ENCODE results near the gene PPP2R5C. TPM values are rescaled to one million over a fixed set of nuclear protein-coding genes. Genes with fewer than 3 reads are reported as not detected.

Gene PPP2R5C
- total RNA-seq, 2 experiments from 2014 or later, result 232 to 281 TPM

GRCh38 chr14:101808020-101808641, 46.6 kb downstream of the PPP2R5C start:
- no peak overlapping the region for H3K4me3 Mint-ChIP-seq
- ChIA-PET POLR2A (interaction anchor here (8.3 kb wide), 1 partner anchor 17 kb away, joined by 182 read pairs; no protein-coding TSS in a partner anchor), CTCF (interaction anchor here (0.7 to 4.0 kb wide), 7 partner anchors 9 to 511 kb away, joined by 3 to 21 read pairs (median 4); partner anchors contain the start of gene ZNF839)
- intact Hi-C loops (cut with DNase I, micrococcal nuclease), result no loop called here
- H3K36me3 Mint-ChIP-seq (ENCODE audit: low read depth), result peaks cover 21% of the 10 kb centered on the region
- ATAC-seq (no peak), DNase-seq (no peak)
- H3K27me3 Mint-ChIP-seq, result no peaks in the 10 kb centered on the region
- no peaks in the 10 kb centered on the region for H3K9me3 Mint-ChIP-seq (ENCODE audit: low read depth)
- peak overlapping the region; percentile 37 for H3K27ac Mint-ChIP-seq
- H3K4me1 Mint-ChIP-seq, result peaks cover 31% of the 10 kb centered on the region

GRCh38 chr14:101808894-101809670, 47.6 kb downstream of the PPP2R5C start:
- Mint-ChIP-seq H3K9me3 (ENCODE audit: low read depth) (no peaks in the 10 kb centered on the region), H3K4me1 (peaks cover 41% of the 10 kb centered on the region), H3K27ac (peak overlapping the region; percentile 99), H3K4me3 (peak overlapping the region; percentile 97), H3K36me3 (ENCODE audit: low read depth) (peaks cover 25% of the 10 kb centered on the region), H3K27me3 (no peaks in the 10 kb centered on the region)
- POLR2A ChIA-PET, result interaction anchor here (0.6 to 8.3 kb wide), 21 partner anchors 10 to 1293 kb away, joined by 3 to 182 read pairs (median 5); no protein-coding TSS in a partner anchor
- ATAC-seq, result no peak
- DNase-seq, result no peak
- intact Hi-C loops (cut with DNase I, micrococcal nuclease), result loop anchor here in 1 of 2 experiments (1.0 kb wide), 1 partner anchor 139 kb away; no protein-coding TSS in a partner anchor
- CTCF ChIA-PET, result interaction anchor here (0.6 to 7.8 kb wide), 18 partner anchors 10 to 510 kb away, joined by 3 to 64 read pairs (median 4); partner anchors contain the start of gene ZNF839

- peaks cover 49% of the 10 kb centered on the region for H3K4me1 Mint-ChIP-seq
Observed at GRCh38 chr14:101809671-101810514, 48.4 kb downstream of the PPP2R5C start.

GRCh38 chr14:101810897-101811621, 49.5 kb downstream of the PPP2R5C start:
- CTCF ChIA-PET, result interaction anchor here (0.6 to 7.8 kb wide), 7 partner anchors 8 to 1596 kb away, joined by 3 to 64 read pairs (median 3); no protein-coding TSS in a partner anchor

More at GRCh38 chr14:101809671-101810514, 48.4 kb downstream of the PPP2R5C start:
- peak; percentile 86 for ATAC-seq
- intact Hi-C loops (cut with DNase I, micrococcal nuclease), result loop anchor here (1.0 to 5.0 kb wide), 9 partner anchors 9 to 997 kb away; no protein-coding TSS in a partner anchor
- DNase-seq, result peak; percentile 90
- ChIA-PET POLR2A (interaction anchor here (0.6 to 8.3 kb wide), 21 partner anchors 10 to 1294 kb away, joined by 3 to 182 read pairs (median 5); no protein-coding TSS in a partner anchor), CTCF (interaction anchor here (0.7 to 7.8 kb wide), 18 partner anchors 9 to 509 kb away, joined by 3 to 64 read pairs (median 4); partner anchors contain the start of gene ZNF839)
- Mint-ChIP-seq H3K27me3 (no peaks in the 10 kb centered on the region), H3K9me3 (ENCODE audit: low read depth) (no peaks in the 10 kb centered on the region), H3K27ac (peak overlapping the region; percentile 99), H3K4me3 (peak overlapping the region; percentile 97), H3K36me3 (ENCODE audit: low read depth) (peaks cover 33% of the 10 kb centered on the region)

GRCh38 chr14:101812071-101812470, 50.6 kb downstream of the PPP2R5C start:
- Mint-ChIP-seq H3K9me3 (ENCODE audit: low read depth) (no peaks in the 10 kb centered on the region), H3K27me3 (no peaks in the 10 kb centered on the region), H3K27ac (peak overlapping the region; percentile 93), H3K36me3 (ENCODE audit: low read depth) (peaks cover 46% of the 10 kb centered on the region), H3K4me3 (peak overlapping the region; percentile 97), H3K4me1 (peaks cover 68% of the 10 kb centered on the region)
- intact Hi-C loops (cut with DNase I, micrococcal nuclease), result loop anchor here (5.0 kb wide), 2 partner anchors 135 to 995 kb away; no protein-coding TSS in a partner anchor
- ChIA-PET POLR2A (interaction anchor here (1.0 to 8.3 kb wide), 3 partner anchors 10 to 34 kb away, joined by 4 to 182 read pairs (median 11); no protein-coding TSS in a partner anchor), CTCF (interaction anchor here (0.7 to 7.8 kb wide), 6 partner anchors 13 to 105 kb away, joined by 3 to 64 read pairs (median 4); no protein-coding TSS in a partner anchor)
- peak; percentile 39 for DNase-seq
- ATAC-seq, result no peak

More at GRCh38 chr14:101810897-101811621, 49.5 kb downstream of the PPP2R5C start:
- peak overlapping the region; percentile 99 for H3K27ac Mint-ChIP-seq
- H3K36me3 Mint-ChIP-seq (ENCODE audit: low read depth), result peaks cover 41% of the 10 kb centered on the region
- no peak for ATAC-seq
- intact Hi-C loops (cut with DNase I, micrococcal nuclease), result loop anchor here (1.0 to 5.0 kb wide), 8 partner anchors 8 to 996 kb away; no protein-coding TSS in a partner anchor
- H3K27me3 Mint-ChIP-seq, result no peaks in the 10 kb centered on the region
- POLR2A ChIA-PET, result interaction anchor here (0.7 to 8.3 kb wide), 4 partner anchors 9 to 69 kb away, joined by 3 to 182 read pairs (median 16); no protein-coding TSS in a partner anchor
- peak; percentile 25 for DNase-seq
- no peaks in the 10 kb centered on the region for H3K9me3 Mint-ChIP-seq (ENCODE audit: low read depth)
- peaks cover 61% of the 10 kb centered on the region for H3K4me1 Mint-ChIP-seq
- H3K4me3 Mint-ChIP-seq, result peak overlapping the region; percentile 97

GRCh38 chr14:101813171-101813759, 51.8 kb downstream of the PPP2R5C start:
- H3K4me3 Mint-ChIP-seq, result peak overlapping the region; percentile 97
- POLR2A ChIA-PET, result interaction anchor here (0.6 to 8.3 kb wide), 8 partner anchors 11 to 271 kb away, joined by 3 to 182 read pairs (median 6); no protein-coding TSS in a partner anchor
- CTCF ChIA-PET, result interaction anchor here (0.7 to 7.8 kb wide), 6 partner anchors 12 to 142 kb away, joined by 3 to 64 read pairs (median 5); no protein-coding TSS in a partner anchor
- H3K27ac Mint-ChIP-seq, result peak overlapping the region; percentile 95
- H3K9me3 Mint-ChIP-seq (ENCODE audit: low read depth), result no peaks in the 10 kb centered on the region
- intact Hi-C loops (cut with DNase I, micrococcal nuclease), result loop anchor here (5.0 kb wide), 2 partner anchors 134 to 994 kb away; no protein-coding TSS in a partner anchor
- DNase-seq (no peak), ATAC-seq (no peak)
- H3K27me3 Mint-ChIP-seq, result no peaks in the 10 kb centered on the region
- peaks cover 53% of the 10 kb centered on the region for H3K36me3 Mint-ChIP-seq (ENCODE audit: low read depth)
- H3K4me1 Mint-ChIP-seq, result peaks cover 75% of the 10 kb centered on the region

GRCh38 chr14:101813833-101814232, 52.3 kb downstream of the PPP2R5C start:
- ChIA-PET CTCF (interaction anchor here (0.7 to 7.8 kb wide), 6 partner anchors 11 to 142 kb away, joined by 3 to 64 read pairs (median 6); no protein-coding TSS in a partner anchor), POLR2A (interaction anchor here (0.6 to 8.3 kb wide), 6 partner anchors 11 to 271 kb away, joined by 3 to 182 read pairs (median 10); no protein-coding TSS in a partner anchor)
- Mint-ChIP-seq H3K4me3 (peak overlapping the region; percentile 97), H3K27me3 (no peaks in the 10 kb centered on the region), H3K4me1 (peaks cover 77% of the 10 kb centered on the region), H3K9me3 (ENCODE audit: low read depth) (no peaks in the 10 kb centered on the region), H3K36me3 (ENCODE audit: low read depth) (peaks cover 55% of the 10 kb centered on the region), H3K27ac (peak overlapping the region; percentile 95)
- no peak for DNase-seq
- no peak for ATAC-seq
- intact Hi-C loops (cut with DNase I, micrococcal nuclease), result loop anchor here (5.0 kb wide), 2 partner anchors 133 to 993 kb away; no protein-coding TSS in a partner anchor

- Mint-ChIP-seq H3K27me3 (no peaks in the 10 kb centered on the region), H3K9me3 (ENCODE audit: low read depth) (no peaks in the 10 kb centered on the region), H3K36me3 (ENCODE audit: low read depth) (peaks cover 65% of the 10 kb centered on the region), H3K4me3 (peak overlapping the region; percentile 97), H3K27ac (peak overlapping the region; percentile 95), H3K4me1 (peaks cover 81% of the 10 kb centered on the region)
- intact Hi-C loops (cut with DNase I, micrococcal nuclease), result loop anchor here (1.0 to 5.0 kb wide), 4 partner anchors 8 to 992 kb away; no protein-coding TSS in a partner anchor
- POLR2A ChIA-PET, result interaction anchor here (0.6 to 8.3 kb wide), 7 partner anchors 10 to 65 kb away, joined by 3 to 182 read pairs (median 3); no protein-coding TSS in a partner anchor
- CTCF ChIA-PET, result interaction anchor here (0.8 to 7.8 kb wide), 4 partner anchors 10 to 60 kb away, joined by 4 to 64 read pairs (median 16); no protein-coding TSS in a partner anchor
- DNase-seq (peak; percentile 40), ATAC-seq (peak; percentile 13)
Observed at GRCh38 chr14:101814934-101815333, 53.4 kb downstream of the PPP2R5C start.

GRCh38 chr14:101815994-101816393, 54.5 kb downstream of the PPP2R5C start:
- CTCF ChIA-PET, result interaction anchor here (3.4 to 7.8 kb wide), 2 partner anchors 9 to 45 kb away, joined by 24 to 64 read pairs; no protein-coding TSS in a partner anchor

More at GRCh38 chr14:101815994-101816393, 54.5 kb downstream of the PPP2R5C start:
- Mint-ChIP-seq H3K36me3 (ENCODE audit: low read depth) (peaks cover 63% of the 10 kb centered on the region), H3K27me3 (no peaks in the 10 kb centered on the region), H3K9me3 (ENCODE audit: low read depth) (no peaks in the 10 kb centered on the region), H3K4me3 (peak overlapping the region; percentile 97), H3K27ac (peak overlapping the region; percentile 95), H3K4me1 (peaks cover 86% of the 10 kb centered on the region)
- ATAC-seq (no peak), DNase-seq (peak; percentile 36)
- POLR2A ChIA-PET, result interaction anchor here (2.9 to 8.3 kb wide), 2 partner anchors 9 to 64 kb away, joined by 15 to 182 read pairs; no protein-coding TSS in a partner anchor
- intact Hi-C loops (cut with DNase I, micrococcal nuclease), result loop anchor here in 1 of 2 experiments (1.0 to 5.0 kb wide), 2 partner anchors 7 to 109 kb away; no protein-coding TSS in a partner anchor

Measured in activated CD4-positive, alpha-beta T cell treated with anti-CD3 and anti-CD28 coated beads for 36 hours (primary cell).